ENCODE measurements around the gene KISS1R.
"Not testable (repeated sequence)": the region's sequence is repeated elsewhere in the genome, so short reads cannot be mapped to it uniquely, and the experiment has no call there.

KISS1R gene

DNA sequence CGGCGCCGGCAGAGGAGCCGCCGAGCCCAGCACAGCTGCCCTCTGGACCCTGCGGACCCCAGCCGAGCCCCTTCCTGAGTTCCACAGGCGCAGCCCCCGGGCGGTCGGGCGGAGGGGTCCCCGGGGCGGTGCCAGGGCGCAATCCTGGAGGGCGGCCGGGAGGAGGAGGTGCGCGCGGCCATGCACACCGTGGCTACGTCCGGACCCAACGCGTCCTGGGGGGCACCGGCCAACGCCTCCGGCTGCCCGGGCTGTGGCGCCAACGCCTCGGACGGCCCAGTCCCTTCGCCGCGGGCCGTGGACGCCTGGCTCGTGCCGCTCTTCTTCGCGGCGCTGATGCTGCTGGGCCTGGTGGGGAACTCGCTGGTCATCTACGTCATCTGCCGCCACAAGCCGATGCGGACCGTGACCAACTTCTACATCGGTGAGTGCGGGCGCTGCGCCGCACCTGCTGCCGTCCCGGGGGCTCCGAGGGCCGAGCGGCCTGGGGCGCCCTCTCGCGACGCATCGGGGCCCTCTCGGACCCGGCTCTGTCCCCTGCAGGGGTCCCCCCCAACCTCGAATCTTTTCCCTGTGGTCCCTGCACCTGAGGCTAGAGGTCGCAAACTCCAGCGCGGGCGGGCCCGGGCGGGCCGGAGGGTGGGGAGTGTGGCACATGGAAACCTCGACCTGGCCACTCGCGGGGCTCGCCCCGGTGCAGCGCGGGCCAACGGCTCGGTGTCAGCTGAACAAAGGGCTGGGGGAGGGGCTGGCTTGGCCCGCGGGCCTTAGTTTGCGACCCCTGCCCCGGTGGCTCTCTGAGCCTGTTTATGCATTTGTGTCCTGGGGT is at the start of gene KISS1R:
Gene KISS1R, plus strand, starts transcription at position 11 of the 829 bp plus-strand sequence. Its CDS starts 170 bp downstream, at position 181.
- DNase-seq, result peak; percentile 16

GRCh38 chr19:867855-868457 is 49.2 kb upstream of the KISS1R start:
- DNase-seq, result no peak

DNA sequence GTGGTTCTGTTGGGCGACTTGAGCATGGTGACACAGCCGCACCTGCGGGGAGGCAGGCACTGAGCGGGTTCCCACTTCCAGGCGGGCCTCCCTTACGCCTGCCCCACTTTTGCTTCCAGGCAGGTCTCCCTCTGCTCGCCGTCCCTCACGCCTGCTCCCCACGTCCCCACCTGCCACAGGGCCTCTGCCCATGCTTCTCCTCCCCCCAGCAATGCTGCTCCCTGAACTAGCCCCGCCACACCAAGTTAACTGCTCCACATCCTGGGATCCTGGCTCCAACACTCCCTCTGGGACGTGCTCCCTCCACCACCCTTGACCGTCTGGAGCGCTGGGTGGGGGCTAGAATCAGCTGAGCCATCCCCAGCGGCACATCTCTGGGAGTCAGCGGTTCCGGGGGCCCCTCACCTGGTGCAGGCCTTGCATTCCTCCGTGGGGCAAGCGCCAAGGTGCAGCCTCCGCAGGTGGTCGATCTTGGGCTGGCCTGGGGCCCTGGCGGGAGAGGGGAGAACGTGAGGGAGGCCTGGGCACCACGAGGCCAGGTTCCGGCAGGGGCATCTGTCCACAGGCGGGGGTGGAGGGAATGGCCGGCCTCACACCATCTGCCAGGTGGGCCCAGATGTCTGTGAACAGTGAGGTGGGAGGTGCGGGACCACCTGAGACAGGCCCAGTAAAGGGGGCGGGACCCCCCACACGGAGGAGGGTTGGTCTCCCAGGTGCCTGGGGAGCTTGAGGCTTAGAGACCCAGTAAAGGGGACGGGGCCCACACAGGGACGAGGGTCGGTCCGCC is 48.5 kb upstream of the KISS1R start:
- DNase-seq, result no peak

GRCh38 chr19:869245-870177 is 47.6 kb upstream of the KISS1R start:
- no peak for DNase-seq

- no peak for DNase-seq
Measured at GRCh38 chr19:870314-870713, 46.8 kb upstream of the KISS1R start.

DNA sequence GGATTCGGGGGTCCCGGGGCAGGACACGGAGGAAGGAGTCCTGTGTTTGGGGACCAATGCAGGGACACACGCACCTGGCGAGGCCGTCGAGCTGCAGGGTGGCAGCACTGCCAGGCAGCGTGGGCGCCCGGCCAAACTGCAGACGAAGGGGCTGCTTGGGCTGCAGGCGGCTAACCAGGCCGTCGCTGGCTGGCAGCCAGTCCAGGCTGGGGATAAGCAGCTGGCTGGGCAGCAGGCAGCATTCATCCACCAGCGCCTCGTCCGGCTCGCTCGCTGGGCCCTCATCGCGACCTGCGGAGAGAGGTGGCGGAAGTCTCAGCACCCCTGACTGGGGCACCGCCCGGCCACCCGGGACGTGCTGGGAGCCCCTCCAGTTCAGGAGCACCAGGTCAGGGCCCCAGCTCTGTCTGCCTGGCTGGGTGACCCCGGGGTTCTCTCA is 46.2 kb upstream of the KISS1R start:
- DNase-seq, result no peak

- no peak for DNase-seq
Measured at GRCh38 chr19:871446-872265, 45.5 kb upstream of the KISS1R start.

DNA sequence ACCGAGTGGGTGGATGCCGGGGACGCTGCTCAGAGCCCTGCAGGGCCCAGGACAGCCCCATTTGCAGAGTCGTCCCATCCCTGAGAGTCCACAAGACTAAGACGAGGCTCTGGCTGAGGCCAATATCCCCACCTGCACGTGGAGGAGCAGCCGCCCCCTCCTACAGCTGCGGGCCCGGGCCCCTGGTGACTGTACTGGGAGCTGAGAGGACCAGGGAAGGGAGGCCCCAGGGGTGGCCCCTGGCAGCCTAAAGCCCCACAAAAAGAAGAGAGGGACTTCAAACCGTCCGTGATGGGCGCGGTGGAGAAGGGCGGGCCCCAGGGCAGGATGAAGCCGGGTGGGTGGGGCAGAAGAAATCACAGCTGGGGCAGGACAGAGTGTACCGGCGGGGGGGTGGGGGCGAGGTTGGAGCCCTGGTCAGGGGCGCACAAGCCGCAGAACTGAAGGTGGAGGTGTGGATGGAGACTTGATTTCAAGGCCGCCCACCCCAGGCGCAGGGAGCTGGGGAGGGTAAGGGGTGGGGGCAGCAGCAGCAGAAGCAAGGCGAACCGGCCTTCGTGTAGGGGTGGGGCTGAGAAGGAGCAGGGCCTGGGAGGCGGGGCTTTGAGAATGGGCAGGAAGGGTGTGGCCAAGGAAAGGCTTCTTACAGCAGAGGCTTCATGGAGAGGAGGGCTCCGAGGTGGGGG is 44.7 kb upstream of the KISS1R start:
- peak; percentile 76 for DNase-seq

DNA sequence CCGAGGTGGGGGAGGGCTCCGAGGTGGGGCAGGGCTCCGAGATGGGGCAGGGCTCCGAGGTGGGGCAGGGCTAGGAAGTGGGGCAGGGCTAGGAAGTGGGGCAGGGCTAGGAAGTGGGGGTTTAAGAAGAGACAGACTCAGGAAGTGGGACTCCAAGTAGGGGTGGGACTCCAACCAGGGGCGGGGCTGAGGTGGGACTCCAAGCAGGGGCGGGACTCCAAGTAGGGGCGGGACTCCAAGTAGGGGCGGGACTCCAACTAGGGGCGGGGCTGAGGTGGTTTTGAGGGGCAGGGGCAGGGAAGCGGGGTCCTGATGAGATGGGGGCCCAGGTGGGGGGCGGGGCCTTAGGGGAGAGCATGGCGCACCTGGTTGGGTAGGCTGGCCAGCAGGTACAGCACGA is 44.0 kb upstream of the KISS1R start:
- peak; percentile 71 for DNase-seq

DNA sequence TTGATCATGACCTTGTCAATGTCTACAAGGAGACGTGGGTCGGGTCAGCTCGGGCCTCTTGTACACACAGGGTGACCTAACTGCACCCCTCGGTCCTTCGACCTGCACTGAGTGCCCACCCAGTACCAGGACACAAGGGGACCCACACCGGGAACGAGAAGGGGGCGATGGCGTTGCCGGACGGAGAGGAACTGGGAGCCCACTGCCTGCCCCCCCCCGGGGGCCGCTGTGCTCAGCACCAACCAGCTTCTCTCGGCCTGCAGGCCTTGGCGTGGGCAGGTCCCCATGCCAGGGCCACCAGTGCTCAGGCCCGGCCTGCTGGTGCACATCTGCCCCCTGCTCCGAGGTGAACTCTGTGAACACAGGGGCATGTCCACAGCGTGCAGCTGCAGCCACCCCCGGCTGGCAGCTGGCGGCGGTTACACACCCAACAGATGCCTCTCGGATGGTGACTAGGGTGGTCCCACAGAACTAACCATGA is 43.5 kb upstream of the KISS1R start:
- DNase-seq, result no peak

DNA sequence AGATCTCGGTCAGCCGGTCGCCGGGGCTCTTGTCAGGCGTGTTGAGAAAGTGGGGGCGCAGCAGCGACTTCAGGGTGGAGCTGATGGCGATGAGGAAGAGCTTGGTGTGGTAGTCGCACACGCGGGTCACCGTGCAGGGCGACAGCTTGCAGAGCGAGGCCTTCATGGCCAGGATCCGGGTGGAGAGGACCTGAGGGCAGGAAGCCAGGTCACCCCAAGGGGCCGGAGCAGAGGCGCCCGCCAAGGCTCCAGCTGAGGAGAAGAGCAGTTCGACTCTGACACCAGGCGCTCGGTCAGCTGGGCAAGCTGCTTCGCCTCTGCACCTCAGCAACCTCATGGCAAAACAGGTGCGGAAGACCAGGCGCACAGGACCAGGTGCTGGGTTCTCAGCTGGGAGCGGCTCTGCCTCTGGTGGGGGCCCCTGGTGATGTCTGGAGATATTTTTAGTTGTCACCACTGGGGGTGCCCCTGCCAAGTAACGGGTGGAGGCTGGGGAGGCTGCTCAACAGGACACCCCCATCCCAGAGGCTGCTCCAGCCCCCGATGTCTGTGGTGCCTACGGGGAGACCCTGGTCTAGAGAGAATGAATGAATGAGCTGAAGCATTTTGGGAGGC is 41.8 kb upstream of the KISS1R start:
- no peak for DNase-seq

- DNase-seq, result no peak
Measured at GRCh38 chr19:876089-876488, 41.0 kb upstream of the KISS1R start.

- DNase-seq, result no peak
Measured at GRCh38 chr19:876780-877314, 40.3 kb upstream of the KISS1R start.

- DNase-seq, result not testable (repeated sequence)
Measured at GRCh38 chr19:877992-878660, 39.0 kb upstream of the KISS1R start.

DNA sequence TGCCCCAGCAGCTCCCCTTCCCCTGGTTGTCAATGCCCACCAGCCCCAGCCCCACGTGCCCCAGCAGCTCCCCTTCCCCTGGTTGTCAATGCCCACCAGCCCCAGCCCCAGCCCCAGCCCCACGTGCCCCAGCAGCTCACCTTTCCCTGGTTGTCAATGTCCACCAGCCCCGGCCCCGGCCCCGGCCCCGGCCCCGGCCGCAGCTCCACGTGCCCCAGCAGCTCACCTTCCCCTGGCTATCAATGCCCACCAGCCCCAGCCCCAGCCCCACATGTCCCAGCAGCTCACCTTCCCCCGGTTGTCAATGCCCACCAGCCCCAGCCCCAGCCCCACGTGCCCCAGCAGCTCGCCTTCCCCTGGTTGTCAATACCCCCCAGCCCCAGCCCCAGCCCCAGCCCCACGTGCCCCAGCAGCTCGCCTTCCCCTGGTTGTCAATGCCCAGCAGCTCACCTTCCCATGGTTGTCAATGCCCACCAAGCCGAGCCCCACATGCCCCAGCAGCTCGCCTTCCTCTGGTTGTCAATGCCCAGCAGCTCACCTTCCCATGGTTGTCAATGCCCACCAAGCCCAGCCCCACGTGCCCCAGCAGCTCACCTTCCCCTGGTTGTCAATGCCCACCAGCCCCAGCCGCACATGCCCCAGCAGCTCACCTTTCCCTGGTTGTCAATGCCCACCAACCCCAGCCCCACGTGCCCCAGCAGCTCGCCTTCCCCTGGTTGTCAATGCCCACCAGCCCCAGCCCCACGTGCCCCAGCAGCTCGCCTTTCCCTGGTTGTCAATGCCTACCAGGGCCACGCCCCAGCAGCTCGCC is 38.2 kb upstream of the KISS1R start:
- not testable (repeated sequence) for DNase-seq

GRCh38 chr19:879711-880438 is 37.3 kb upstream of the KISS1R start:
- DNase-seq, result no peak

GRCh38 chr19:881385-882071 is 35.6 kb upstream of the KISS1R start:
- DNase-seq, result no peak

Data from stimulated activated naive CD4-positive, alpha-beta T cell treated with Interleukin-2 at 50 U/mL for 16 hours (primary cell).